Spinal cord (tissue), 10 donors: ENCODE measurements around the gene ZDHHC8. TPM values are rescaled to one million over a fixed set of nuclear protein-coding genes. Genes with fewer than 3 reads are reported as not detected.

Source experiments
- DNase-seq, 6 donors: peaks; one replicate each; pipeline versions ENCODE4 v3.0.0 to v3.0.0-alpha.2; 2013 to 2015; ENCODE audit warnings: low spot score in 6 of 6, low read depth in 4 of 6
- H3K27ac ChIP-seq: one replicate; pipeline ENCODE4 v1.5.1; 2013; ENCODE audit warnings: low read depth, low read length, control low read depth
- H3K27me3 ChIP-seq: one replicate; pipeline ENCODE4 v1.6.1; 2013; ENCODE audit warnings: low read length; ENCODE audit not compliant: control insufficient read depth, insufficient read depth
- H3K36me3 ChIP-seq: one replicate; pipeline ENCODE4 v1.6.1; 2013; ENCODE audit warnings: low read length; ENCODE audit not compliant: control insufficient read depth, insufficient read depth
- H3K4me1 ChIP-seq: one replicate; pipeline ENCODE4 v1.6.1; 2013; ENCODE audit warnings: low read length; ENCODE audit not compliant: control insufficient read depth, insufficient read depth
- H3K4me3 ChIP-seq: one replicate; pipeline ENCODE4 v1.5.1; 2013; ENCODE audit warnings: low read depth, low read length, control low read depth
- H3K9me3 ChIP-seq: one replicate; pipeline ENCODE4 v1.6.1; 2013; ENCODE audit warnings: low read length; ENCODE audit not compliant: control insufficient read depth, insufficient read depth
- WGBS: methylation state at CpG from one replicate; pipeline ENCODE4 v1.1.5; 2013; ENCODE audit warnings: missing lambda C conversion rate; ENCODE audit not compliant: insufficient coverage; 5-methylcytosine and 5-hydroxymethylcytosine counted together
- polyA plus RNA-seq, 2 donors: library from polyadenylated mRNA; unstranded; fragments of 120-200 nt; gene quantifications; one replicate each; pipeline ENCODE4 v1.2.1, GENCODE V29; 2013; ENCODE audit not compliant: insufficient read length in 2 of 2
- total RNA-seq, 2 donors: library from RNA; depleted of rRNA in 1 of 2; stranded (reverse); fragments of 120-200 nt in 1 of 2; fragments of >200 nt in 1 of 2; gene quantifications; one replicate each; pipeline versions ENCODE4 v1.2.3 to v1.2.4, GENCODE V29; 2013 to 2014
- donor health status: healthy.

ZDHHC8 gene
- total and polyA plus RNA-seq, 4 donors, result 9.5 to 64.4 (median 36.5) TPM

DNA sequence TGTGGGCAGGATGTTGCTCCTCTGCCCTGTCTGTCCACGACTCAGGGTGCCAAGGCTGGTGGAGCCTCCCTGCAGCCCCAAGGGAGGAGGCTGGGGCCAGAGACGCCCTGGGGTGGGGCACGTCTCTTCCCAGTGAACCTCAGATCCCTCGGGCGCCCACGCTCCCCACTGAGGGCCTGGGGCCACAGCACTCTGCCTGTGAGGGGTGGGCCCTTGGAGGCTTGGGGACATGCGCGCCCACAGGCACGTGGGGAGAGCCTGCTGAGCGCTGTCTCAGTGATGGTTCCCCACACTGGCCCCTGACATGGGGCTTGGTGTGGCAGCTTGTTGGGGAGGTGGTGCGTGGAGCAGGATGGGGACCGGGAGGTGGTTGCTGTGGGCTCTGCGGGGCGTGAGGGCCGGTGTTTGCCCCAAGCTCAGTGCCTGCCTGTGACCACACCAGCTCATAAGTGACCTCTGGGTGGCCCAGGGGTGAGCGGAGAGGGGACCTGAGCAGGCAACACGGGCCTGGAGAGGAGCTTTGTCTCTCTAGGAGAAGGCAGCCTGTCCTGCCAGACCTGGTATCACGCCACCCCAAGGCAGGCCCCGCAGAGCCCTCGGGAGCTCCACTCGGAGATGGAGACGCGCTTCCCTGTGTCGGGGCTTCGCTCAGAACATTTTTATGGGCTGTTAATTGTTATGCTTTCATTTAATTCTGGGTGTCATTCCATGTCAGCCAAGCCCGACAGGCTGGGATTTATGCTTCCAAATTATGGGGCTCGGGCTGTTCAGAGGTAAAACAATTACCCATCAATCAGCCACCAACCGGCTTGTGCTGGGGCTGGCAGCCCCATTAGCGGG lies 46.7 kb downstream of the ZDHHC8 start:
- peak in 1 of 6 donors; percentile 66 for DNase-seq
- H3K4me3 ChIP-seq, result no peak overlapping the region
- H3K4me1 ChIP-seq, result peaks cover 51% of the 10 kb centered on the region
- no peaks in the 10 kb centered on the region for H3K9me3 ChIP-seq
- WGBS, result 73% methylated on average over 23 of the region's 29 CpGs
- no peaks in the 10 kb centered on the region for H3K27me3 ChIP-seq
- no peaks in the 10 kb centered on the region for H3K36me3 ChIP-seq
- H3K27ac ChIP-seq, result no peak overlapping the region

DNA sequence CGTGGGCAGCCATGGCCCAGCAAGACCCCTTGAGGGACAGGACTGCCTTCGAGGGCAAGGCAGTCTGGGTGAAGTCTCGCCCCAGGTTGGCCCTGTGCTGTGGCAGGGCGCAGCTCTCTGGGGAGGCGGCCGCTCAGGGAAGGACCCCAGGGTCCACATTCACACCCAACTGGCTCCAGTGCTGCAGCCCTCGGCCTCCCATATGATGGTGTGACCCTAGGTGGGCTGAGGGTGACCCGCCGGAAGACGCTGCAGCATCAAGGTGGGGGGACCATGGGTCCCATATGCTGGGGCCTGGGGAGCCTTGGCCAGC lies 47.3 kb downstream of the ZDHHC8 start:
- DNase-seq, result no peak
- Histone ChIP-seq H3K27ac (no peak overlapping the region), H3K36me3 (no peaks in the 10 kb centered on the region), H3K9me3 (no peaks in the 10 kb centered on the region), H3K27me3 (no peaks in the 10 kb centered on the region), H3K4me3 (no peak overlapping the region), H3K4me1 (peaks cover 46% of the 10 kb centered on the region)
- WGBS, result 93% methylated on average over 7 of the region's 10 CpGs

GRCh38 chr22:20179455-20180244 lies 48.0 kb downstream of the ZDHHC8 start:
- no peak for DNase-seq
- WGBS, result 91% methylated on average over 26 of the region's 27 CpGs
- Histone ChIP-seq H3K9me3 (no peaks in the 10 kb centered on the region), H3K36me3 (no peaks in the 10 kb centered on the region), H3K4me3 (no peak overlapping the region), H3K27me3 (no peaks in the 10 kb centered on the region), H3K4me1 (peaks cover 38% of the 10 kb centered on the region), H3K27ac (no peak overlapping the region)

- Histone ChIP-seq H3K9me3 (no peaks in the 10 kb centered on the region), H3K27me3 (no peaks in the 10 kb centered on the region), H3K36me3 (no peaks in the 10 kb centered on the region), H3K4me3 (no peak overlapping the region), H3K27ac (no peak overlapping the region), H3K4me1 (peaks cover 32% of the 10 kb centered on the region)
- DNase-seq, result no peak
- WGBS, result 90% methylated on average over 13 of the region's 13 CpGs
Measured at GRCh38 chr22:20180245-20180630, 48.6 kb downstream of the ZDHHC8 start.

DNA sequence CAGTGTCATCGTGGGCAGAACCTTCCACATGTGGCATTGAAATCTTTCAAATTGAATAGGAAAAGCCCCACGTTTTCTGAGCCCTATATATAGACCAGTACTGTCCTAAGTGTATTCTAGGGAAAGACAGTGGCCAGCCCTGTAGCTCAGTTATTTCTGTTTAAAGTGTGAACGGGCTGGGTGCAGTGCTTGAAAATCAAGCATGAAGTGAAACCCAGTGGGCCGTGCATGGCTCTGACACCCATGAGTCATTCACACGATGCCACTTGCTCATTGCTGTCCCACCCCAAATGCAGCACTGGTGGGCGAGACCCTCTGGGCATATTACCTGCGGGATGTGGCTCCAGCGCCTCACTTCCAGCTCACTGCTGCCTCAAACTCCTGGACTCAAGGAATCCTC lies 49.0 kb downstream of the ZDHHC8 start:
- 88% methylated on average over 6 of the region's 8 CpGs for WGBS
- Histone ChIP-seq H3K36me3 (no peaks in the 10 kb centered on the region), H3K27ac (no peak overlapping the region), H3K9me3 (no peaks in the 10 kb centered on the region), H3K4me3 (no peak overlapping the region), H3K4me1 (peaks cover 28% of the 10 kb centered on the region), H3K27me3 (no peaks in the 10 kb centered on the region)
- DNase-seq, result no peak

DNA sequence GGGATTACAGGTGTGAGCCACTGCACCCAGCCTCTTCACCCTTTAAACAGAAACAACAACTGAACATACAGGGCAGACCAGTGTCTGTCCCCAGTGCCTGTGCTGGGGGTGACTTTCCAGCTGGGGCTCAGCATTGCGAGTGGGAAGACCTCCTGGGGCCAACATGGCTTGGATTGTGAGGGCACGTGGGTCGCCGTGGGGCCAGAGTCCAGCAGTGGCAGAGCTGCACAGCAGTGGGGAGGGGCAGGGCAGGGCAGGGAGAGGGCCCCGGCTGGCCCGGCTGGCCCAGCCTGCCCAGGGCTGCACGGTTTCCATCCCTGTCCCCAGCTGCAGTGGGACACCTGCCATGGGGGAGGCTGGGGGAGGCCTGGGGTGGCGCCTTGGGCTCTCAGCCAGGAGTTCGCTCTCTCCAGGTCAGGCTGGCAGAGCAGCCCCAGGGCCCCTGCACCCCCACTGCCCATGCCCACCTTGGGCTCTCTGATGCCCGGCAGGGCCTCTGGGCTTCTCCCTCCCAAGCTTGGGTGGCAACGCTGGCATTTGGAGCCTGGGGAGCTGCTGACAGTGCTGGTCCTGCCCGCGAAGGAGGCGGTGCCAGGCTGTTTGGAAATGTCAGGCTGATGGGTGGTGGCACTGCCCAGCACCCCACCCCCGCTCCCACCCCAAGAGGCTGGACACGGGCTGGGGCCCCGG lies 49.7 kb downstream of the ZDHHC8 start:
- Histone ChIP-seq H3K4me3 (no peak overlapping the region), H3K9me3 (no peaks in the 10 kb centered on the region), H3K36me3 (no peaks in the 10 kb centered on the region), H3K27ac (no peak overlapping the region), H3K27me3 (no peaks in the 10 kb centered on the region), H3K4me1 (peaks cover 26% of the 10 kb centered on the region)
- DNase-seq, result no peak
- 62% methylated on average over 13 of the region's 17 CpGs for WGBS

GRCh38 chr22:20181884-20182236 lies 50.3 kb downstream of the ZDHHC8 start:
- peak in 1 of 6 donors; percentile 46 for DNase-seq
- Histone ChIP-seq H3K36me3 (no peaks in the 10 kb centered on the region), H3K27me3 (no peaks in the 10 kb centered on the region), H3K27ac (no peak overlapping the region), H3K4me1 (peaks cover 21% of the 10 kb centered on the region), H3K4me3 (no peak overlapping the region), H3K9me3 (no peaks in the 10 kb centered on the region)
- WGBS, result 51% methylated on average over 18 of the region's 18 CpGs

DNA sequence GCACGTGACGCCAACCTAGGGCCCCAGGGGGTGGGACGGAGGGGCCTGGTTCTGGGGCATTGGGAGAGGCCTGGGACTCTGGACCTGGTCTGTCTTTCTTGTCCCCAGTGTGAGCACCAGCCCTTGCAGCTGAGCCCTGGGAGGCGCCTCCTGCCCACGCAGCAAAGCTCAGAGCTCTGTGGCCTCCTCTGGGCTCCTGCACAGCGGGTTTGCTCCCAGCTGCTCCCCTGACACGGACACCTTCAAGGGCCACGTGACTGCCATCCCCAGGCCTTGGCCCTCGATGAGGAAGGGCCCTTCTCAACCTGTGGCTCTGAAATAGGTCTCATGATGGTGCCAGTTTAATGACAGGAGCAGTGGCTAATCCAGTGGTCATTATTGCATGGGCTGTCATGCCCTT lies 50.8 kb downstream of the ZDHHC8 start:
- Histone ChIP-seq H3K9me3 (no peaks in the 10 kb centered on the region), H3K27ac (no peak overlapping the region), H3K4me3 (no peak overlapping the region), H3K27me3 (no peaks in the 10 kb centered on the region), H3K4me1 (peaks cover 16% of the 10 kb centered on the region), H3K36me3 (no peaks in the 10 kb centered on the region)
- DNase-seq, result no peak
- 86% methylated on average over 9 of the region's 9 CpGs for WGBS

GRCh38 chr22:20183101-20183500 lies 51.5 kb downstream of the ZDHHC8 start:
- Histone ChIP-seq H3K27me3 (no peaks in the 10 kb centered on the region), H3K9me3 (no peaks in the 10 kb centered on the region), H3K36me3 (no peaks in the 10 kb centered on the region), H3K4me3 (no peak overlapping the region), H3K27ac (no peak overlapping the region), H3K4me1 (peaks cover 9% of the 10 kb centered on the region)
- no peak for DNase-seq
- WGBS, result 93% methylated on average over 8 of the region's 8 CpGs
